ENCODE measurements around the gene XXYLT1.
A peak's percentile ranks its signal among the peaks of the same experiment; 100 is the strongest.
"Not testable (repeated sequence)": the region's sequence is repeated elsewhere in the genome, so short reads cannot be mapped to it uniquely, and the experiment has no call there.

XXYLT1 gene

DNA sequence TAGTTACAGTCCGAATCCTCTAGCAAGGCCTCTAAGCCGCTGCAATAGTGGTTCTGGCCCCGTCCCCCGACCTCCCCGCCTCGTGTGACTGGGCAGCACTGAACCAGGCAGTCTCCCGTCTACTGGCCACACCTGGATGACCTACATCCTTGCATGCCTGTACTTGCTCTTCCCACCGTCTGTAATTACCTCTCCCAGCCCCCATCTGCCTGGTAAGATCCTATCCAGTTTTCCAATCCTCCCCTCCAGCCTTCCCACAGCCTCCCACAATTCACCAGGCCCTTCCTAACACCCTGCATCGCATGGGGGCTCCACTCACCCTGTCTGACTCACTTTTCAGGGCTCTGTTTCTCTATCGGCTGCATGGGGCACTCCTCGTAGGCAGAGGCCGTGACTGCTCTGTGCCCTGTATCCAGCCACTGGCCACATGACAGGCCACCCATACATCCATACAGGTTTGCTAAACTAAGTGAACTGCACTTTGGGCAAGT lies 32.8 kb downstream of the XXYLT1 start:
- H3K9me3 ChIP-seq (ENCODE audit: severe bottlenecking) = no peaks in the 10 kb centered on the region

DNA sequence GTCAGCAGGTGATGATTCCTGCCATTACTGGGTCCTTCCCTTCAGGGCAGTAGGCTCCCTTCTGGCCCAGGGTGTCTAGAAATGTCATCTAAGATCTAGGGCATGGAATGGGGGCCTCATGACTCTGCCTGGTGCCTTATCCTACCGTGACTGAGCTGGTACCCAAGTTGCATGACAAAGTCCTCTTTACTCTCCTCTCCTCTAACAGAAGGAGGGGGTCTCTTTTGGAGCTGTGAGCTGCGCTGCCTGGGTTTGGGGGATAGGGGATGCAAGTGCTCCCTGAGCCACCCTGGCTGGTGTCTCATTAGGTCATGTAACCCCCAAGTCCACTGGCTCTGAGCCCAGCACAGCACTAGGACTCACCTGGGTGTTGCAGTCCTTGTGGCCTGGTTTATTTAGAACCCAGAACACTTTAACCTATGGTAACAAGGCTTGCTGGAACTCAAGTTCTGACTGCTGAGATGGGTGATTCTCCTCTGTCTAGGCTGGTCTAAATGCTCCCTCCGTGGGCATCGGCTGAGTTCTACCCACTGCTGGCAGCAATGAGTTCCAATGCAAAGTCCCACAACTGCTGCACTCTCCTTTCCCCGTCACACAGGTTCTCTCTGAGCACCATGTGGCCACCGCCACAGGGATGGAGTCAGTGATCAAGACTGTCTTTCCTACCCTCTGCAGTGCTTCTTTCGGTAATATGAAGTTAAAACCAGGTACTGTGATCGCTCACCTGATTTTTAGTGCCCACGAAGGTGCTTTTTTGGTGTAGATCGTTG lies 34.0 kb downstream of the XXYLT1 start:
- DNase-seq (ENCODE audit: low spot score) (no peak), ATAC-seq (ENCODE audit: low read depth) (no peak)
- Histone ChIP-seq H3K27ac (ENCODE audit: poor library complexity, severe bottlenecking) (no peak overlapping the region), H3K4me3 (ENCODE audit: severe bottlenecking) (no peak overlapping the region), H3K27me3 (ENCODE audit: insufficient read depth, poor library complexity, severe bottlenecking) (no peaks in the 10 kb centered on the region), H3K4me1 (ENCODE audit: insufficient read depth, poor library complexity, severe bottlenecking) (peaks cover 7% of the 10 kb centered on the region), H3K36me3 (ENCODE audit: low read depth) (no peaks in the 10 kb centered on the region), H3K9me3 (ENCODE audit: severe bottlenecking) (no peaks in the 10 kb centered on the region)
- TF ChIP-seq, protein P1, sequence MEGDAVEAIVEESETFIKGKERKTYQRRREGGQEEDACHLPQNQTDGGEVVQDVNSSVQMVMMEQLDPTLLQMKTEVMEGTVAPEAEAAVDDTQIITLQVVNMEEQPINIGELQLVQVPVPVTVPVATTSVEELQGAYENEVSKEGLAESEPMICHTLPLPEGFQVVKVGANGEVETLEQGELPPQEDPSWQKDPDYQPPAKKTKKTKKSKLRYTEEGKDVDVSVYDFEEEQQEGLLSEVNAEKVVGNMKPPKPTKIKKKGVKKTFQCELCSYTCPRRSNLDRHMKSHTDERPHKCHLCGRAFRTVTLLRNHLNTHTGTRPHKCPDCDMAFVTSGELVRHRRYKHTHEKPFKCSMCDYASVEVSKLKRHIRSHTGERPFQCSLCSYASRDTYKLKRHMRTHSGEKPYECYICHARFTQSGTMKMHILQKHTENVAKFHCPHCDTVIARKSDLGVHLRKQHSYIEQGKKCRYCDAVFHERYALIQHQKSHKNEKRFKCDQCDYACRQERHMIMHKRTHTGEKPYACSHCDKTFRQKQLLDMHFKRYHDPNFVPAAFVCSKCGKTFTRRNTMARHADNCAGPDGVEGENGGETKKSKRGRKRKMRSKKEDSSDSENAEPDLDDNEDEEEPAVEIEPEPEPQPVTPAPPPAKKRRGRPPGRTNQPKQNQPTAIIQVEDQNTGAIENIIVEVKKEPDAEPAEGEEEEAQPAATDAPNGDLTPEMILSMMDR (IDR thresholded peaks at IDR 0.05; ENCODE audit: poor library complexity, severe bottlenecking) = no peak

More for the DNA sequence above, 32.8 kb downstream of the XXYLT1 start:
- Histone ChIP-seq H3K4me3 (ENCODE audit: severe bottlenecking) (no peak overlapping the region), H3K36me3 (ENCODE audit: low read depth) (no peaks in the 10 kb centered on the region), H3K27me3 (ENCODE audit: insufficient read depth, poor library complexity, severe bottlenecking) (no peaks in the 10 kb centered on the region), H3K4me1 (ENCODE audit: insufficient read depth, poor library complexity, severe bottlenecking) (peaks cover 7% of the 10 kb centered on the region), H3K27ac (ENCODE audit: poor library complexity, severe bottlenecking) (no peak overlapping the region)
- TF ChIP-seq, protein P1 (IDR thresholded peaks at IDR 0.05; ENCODE audit: poor library complexity, severe bottlenecking) = no peak
- DNase-seq (ENCODE audit: low spot score) (no peak), ATAC-seq (ENCODE audit: low read depth) (peak; percentile 31; the same call in 1 of the 3 replicates)

DNA sequence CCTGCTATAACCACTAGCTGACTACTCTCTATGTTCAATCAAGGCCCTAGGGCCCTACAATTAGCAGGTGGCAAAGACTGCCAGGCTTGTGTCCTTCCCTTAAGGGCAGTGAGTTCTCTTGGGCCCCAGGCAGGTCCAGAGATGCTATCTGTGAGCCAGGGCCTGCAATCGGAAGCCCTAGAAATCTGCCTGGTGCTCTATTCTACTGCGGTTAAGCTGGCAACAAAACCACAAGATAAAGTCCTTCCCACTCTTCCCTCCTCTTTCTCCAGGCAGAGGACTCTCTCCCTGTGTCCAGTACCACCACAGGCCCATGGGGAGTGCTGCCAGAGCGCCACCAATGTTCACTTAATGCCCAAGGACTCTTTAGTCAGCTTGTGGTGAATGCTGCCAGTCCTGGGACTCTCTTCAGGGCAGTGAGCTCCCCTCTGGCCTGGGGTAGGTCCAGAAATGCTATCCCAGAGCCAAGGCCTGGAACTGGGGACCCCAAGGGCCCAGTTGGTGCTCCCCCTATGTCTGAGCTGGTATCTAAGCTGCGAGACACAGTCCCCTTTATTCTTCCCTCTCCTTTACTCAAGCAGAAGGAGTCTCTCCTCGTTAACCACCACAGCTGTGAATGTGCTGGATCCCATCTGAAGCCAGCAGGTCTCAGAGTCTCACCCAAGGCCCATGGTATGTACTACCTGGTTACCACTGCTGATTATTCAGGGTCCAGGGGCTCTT lies 34.7 kb downstream of the XXYLT1 start:
- DNase-seq (ENCODE audit: low spot score) (no peak), ATAC-seq (ENCODE audit: low read depth) (no peak)
- Histone ChIP-seq H3K27ac (ENCODE audit: poor library complexity, severe bottlenecking) (no peak overlapping the region), H3K4me1 (ENCODE audit: insufficient read depth, poor library complexity, severe bottlenecking) (peaks cover 7% of the 10 kb centered on the region), H3K27me3 (ENCODE audit: insufficient read depth, poor library complexity, severe bottlenecking) (no peaks in the 10 kb centered on the region), H3K36me3 (ENCODE audit: low read depth) (no peaks in the 10 kb centered on the region), H3K4me3 (ENCODE audit: severe bottlenecking) (no peak overlapping the region), H3K9me3 (ENCODE audit: severe bottlenecking) (no peaks in the 10 kb centered on the region)
- TF ChIP-seq, protein P1 (IDR thresholded peaks at IDR 0.05; ENCODE audit: poor library complexity, severe bottlenecking) = no peak

DNA sequence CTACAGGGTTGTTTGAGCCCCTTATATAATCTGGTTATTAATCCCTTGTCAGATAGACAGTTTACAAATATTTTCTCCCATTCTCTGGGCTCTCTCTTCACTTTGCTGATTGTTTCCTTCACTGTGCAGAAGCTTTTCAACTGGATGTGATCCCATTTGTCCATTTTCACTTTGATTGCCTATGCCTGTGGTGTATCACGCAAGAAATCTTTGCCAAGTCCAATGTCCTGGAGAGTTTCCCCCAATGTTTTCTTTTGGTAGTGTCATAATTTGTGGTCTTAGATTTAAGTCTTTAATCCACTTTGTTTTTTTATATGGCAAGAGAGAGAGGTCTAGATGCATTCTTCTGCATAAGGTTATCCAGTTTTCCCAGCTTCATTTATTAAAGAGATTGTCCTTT lies 40.7 kb downstream of the XXYLT1 start:
- DNase-seq (ENCODE audit: low spot score) (no peak), ATAC-seq (ENCODE audit: low read depth) (no peak)
- Histone ChIP-seq H3K9me3 (ENCODE audit: severe bottlenecking) (no peaks in the 10 kb centered on the region), H3K27ac (ENCODE audit: poor library complexity, severe bottlenecking) (no peak overlapping the region), H3K27me3 (ENCODE audit: insufficient read depth, poor library complexity, severe bottlenecking) (no peaks in the 10 kb centered on the region), H3K36me3 (ENCODE audit: low read depth) (no peaks in the 10 kb centered on the region), H3K4me1 (ENCODE audit: insufficient read depth, poor library complexity, severe bottlenecking) (no peaks in the 10 kb centered on the region), H3K4me3 (ENCODE audit: severe bottlenecking) (no peak overlapping the region)
- TF ChIP-seq, protein P1 (IDR thresholded peaks at IDR 0.05; ENCODE audit: poor library complexity, severe bottlenecking) = no peak

DNA sequence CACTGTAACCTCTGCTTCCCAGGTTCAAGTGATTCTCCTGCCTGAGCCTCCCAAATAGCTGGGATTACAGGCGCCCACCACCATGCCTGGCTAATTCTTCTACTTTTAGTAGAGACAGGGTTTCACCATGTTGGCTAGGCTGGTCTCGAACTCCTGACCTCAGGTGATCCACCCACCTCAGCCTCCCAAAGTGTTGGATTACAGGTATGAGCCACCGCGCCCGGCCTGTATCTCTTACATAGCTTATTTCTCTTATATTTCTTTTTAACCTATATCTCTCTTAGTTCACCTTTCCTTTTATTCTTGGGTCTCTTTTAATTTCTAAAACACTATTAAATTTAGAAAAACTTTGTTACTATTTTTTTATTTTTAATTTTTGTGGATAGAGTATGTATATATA lies 42.1 kb downstream of the XXYLT1 start:
- not testable (repeated sequence) for ATAC-seq (ENCODE audit: low read depth); H3K36me3 ChIP-seq (ENCODE audit: low read depth); H3K27ac ChIP-seq (ENCODE audit: poor library complexity, severe bottlenecking); H3K9me3 ChIP-seq (ENCODE audit: severe bottlenecking); H3K4me3 ChIP-seq (ENCODE audit: severe bottlenecking); DNase-seq (ENCODE audit: low spot score); H3K4me1 ChIP-seq (ENCODE audit: insufficient read depth, poor library complexity, severe bottlenecking); H3K27me3 ChIP-seq (ENCODE audit: insufficient read depth, poor library complexity, severe bottlenecking)

All from RWPE2 (cell line).